Adrenal gland (tissue), 12 donors: ENCODE measurements around the gene POLE. TPM values are rescaled to one million over a fixed set of nuclear protein-coding genes. Genes with fewer than 3 reads are reported as not detected.
A peak's percentile ranks its signal among the peaks of the same experiment; 100 is the strongest.

Experiments
- DNase-seq, 7 donors: peaks; one replicate each; pipeline ENCODE4 v3.0.0-alpha.2; 2019 to 2020
- H3K27ac ChIP-seq, 5 donors: fragments of 200-600 bp; sonication (generic) in 4 of 5; 1 replicate in 3 of 5; 2 replicates in 2 of 5; pipeline versions ENCODE4 v1.5.1 to v1.8.0; 2016 to 2020; ENCODE audit warnings: mild to moderate bottlenecking in 1 of 5
- H3K27me3 ChIP-seq: fragments of 200-600 bp; 2 replicates; pipeline ENCODE4 v1.8.0; 2021
- H3K36me3 ChIP-seq, 2 donors: fragments of 200-600 bp; replicated peaks in 1 of 2; 1 replicate in 1 of 2; 2 replicates in 1 of 2; pipeline versions ENCODE4 v1.5.1 to v1.8.0; 2018 to 2022
- H3K4me1 ChIP-seq, 2 donors: fragments of 200-600 bp; replicated peaks in 1 of 2; 1 replicate in 1 of 2; 2 replicates in 1 of 2; pipeline versions ENCODE4 v1.5.1 to v1.8.0; 2018 to 2021
- H3K4me3 ChIP-seq, 4 donors: fragments of 200-600 bp; sonication (generic) in 3 of 4; one replicate each; pipeline ENCODE4 v1.5.1; 2016 to 2018
- H3K9me3 ChIP-seq, 3 donors: fragments of 200-600 bp; sonication (generic) in 1 of 3; replicated peaks in 1 of 3; 1 replicate in 2 of 3; 2 replicates in 1 of 3; pipeline versions ENCODE4 v1.5.1 to v1.8.0; 2016 to 2021
- CTCF ChIP-seq, 6 experiments: fragments of 450-650 bp in 4 of 6; fragments of 200-600 bp in 2 of 6; sonication (generic) in 1 of 6; IDR thresholded peaks; 1 replicate in 5 of 6; 2 replicates in 1 of 6; pipeline versions ENCODE4 v1.5.1 to v1.8.0; 2016 to 2021; ENCODE audit warnings: antibody characterized with exemption in 6 of 6, mild to moderate bottlenecking in 2 of 6, moderate library complexity in 1 of 6
- POLR2A ChIP-seq, 2 donors: fragments of 450-650 bp; IDR thresholded peaks; one replicate each; pipeline ENCODE4 v1.6.1; 2017; ENCODE audit warnings: antibody characterized with exemption in 2 of 2, mild to moderate bottlenecking in 2 of 2, moderate library complexity in 1 of 2
- WGBS, 4 donors: extraction: QIAGEN DNeasy Blood & Tissue Kit in 2 of 4; methylation state at CpG; one replicate each; pipeline versions ENCODE4 v1.1.5 to v1.1.7; 2013 to 2017; 5-methylcytosine and 5-hydroxymethylcytosine counted together
- intact Hi-C, 2 donors: fragments of 100-400 bp; cut with DNase I; formaldehyde crosslinking; loops; one replicate each; pipeline versions ENCODE4 v1.14.1 to v1.15.0; 2022 to 2023
- polyA plus RNA-seq, 3 donors: library from polyadenylated mRNA; stranded (reverse); fragments of 200-250 nt in 2 of 3; fragments of 350-450 nt in 1 of 3; fragmentation: Illumina TruSeq in 1 of 3; extraction: RNeasy Lipid Tissue Mini Kit (QIAGEN cat#74804) in 1 of 3; gene quantifications; one replicate each; pipeline ENCODE4 v1.2.3, GENCODE V29; 2013 to 2014
- total RNA-seq, 9 donors: library from RNA; depleted of rRNA in 4 of 9; stranded (reverse); fragments of >200 nt in 4 of 9; fragments of 120-200 nt in 1 of 9; fragmentation: NEBNext Ultra II Directional in 1 of 9; extraction: Animal tissue kit (Norgen Biotek cat#: 25700) in 1 of 9; gene quantifications; one replicate each; pipeline versions ENCODE4 v1.1.0 to v1.2.4, GENCODE V29; 2013 to 2023
- donor health status: healthy with polysubstance abuse.
- donor health status: Bipolar disorder and iron deficiency.
- donor health status: DM: yes; HTN: yes; CAD: no.
- donor health status: DM: no; HTN: no; CAD: no.
- donor health status: DM: no; HTN: no; CAD: no.
- donor health status: DM: yes; HTN: yes; CAD: no.

The POLE gene
- total and polyA plus RNA-seq, 12 donors, result 4.0 to 43.2 (median 16.1) TPM

DNA sequence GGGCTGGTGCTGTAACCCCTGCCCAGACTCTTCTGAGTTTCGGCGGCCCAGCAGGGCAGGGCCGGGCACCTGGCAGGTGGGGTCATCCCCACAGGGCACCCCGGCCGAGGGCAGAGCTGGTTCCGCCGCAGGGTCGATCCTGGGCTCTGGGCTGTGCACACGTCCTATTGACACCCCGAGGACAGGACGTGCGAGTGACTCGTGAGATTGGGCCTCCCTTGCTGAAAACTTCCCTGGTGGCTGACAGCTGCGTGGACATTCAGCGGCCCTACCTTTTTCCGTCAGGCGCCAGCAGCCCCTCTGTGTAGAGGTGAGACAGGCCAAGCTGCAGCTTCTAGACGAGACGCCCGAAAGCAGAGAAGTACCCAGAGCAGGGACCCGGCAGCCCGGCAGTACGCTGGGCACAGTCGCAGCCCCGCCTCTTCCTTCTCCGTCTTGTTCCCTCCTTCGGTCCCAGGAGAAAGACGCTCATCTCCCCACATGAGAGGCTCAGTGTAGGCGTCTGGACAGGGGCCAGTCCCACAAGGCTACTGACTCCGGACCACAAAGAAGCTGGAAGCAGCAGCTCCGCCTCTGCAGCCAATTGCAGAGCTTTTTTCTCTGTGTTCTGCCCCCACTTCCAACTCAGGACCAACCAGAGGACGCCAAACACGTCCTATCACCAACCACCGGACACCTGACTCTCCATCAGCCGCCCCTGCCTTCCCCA, 76.9 kb downstream of the POLE start, which contains the start of gene LRCOL1:
Gene LRCOL1, minus strand, starts transcription at position 532 of the 709 bp plus-strand sequence. CDS start 4,331 bp downstream, outside the sequence.
- Histone ChIP-seq H3K27me3 (peaks cover 26% of the 10 kb centered on the region), H3K27ac (no peak within 1 kb of the TSS), H3K36me3 (no peaks in the 10 kb centered on the region), H3K4me3 (peak within 1 kb of the TSS in 1 of 4 donors; percentile 22), H3K4me1 (no peaks in the 10 kb centered on the region), H3K9me3 (no peaks in the 10 kb centered on the region)
- WGBS, 4 donors, result 26 to 45% (median 31%) methylated on average over 16 to 35 of the region's 35 CpGs
- intact Hi-C loops, result loop anchor here (10.0 kb wide), 2 partner anchors 195 to 455 kb away; no protein-coding TSS in a partner anchor
- peak in 5 of 7 donors; percentile 46 to 68 (median 48) for DNase-seq
- TF ChIP-seq POLR2A (IDR thresholded peaks at IDR 0.05), result no peak

DNA sequence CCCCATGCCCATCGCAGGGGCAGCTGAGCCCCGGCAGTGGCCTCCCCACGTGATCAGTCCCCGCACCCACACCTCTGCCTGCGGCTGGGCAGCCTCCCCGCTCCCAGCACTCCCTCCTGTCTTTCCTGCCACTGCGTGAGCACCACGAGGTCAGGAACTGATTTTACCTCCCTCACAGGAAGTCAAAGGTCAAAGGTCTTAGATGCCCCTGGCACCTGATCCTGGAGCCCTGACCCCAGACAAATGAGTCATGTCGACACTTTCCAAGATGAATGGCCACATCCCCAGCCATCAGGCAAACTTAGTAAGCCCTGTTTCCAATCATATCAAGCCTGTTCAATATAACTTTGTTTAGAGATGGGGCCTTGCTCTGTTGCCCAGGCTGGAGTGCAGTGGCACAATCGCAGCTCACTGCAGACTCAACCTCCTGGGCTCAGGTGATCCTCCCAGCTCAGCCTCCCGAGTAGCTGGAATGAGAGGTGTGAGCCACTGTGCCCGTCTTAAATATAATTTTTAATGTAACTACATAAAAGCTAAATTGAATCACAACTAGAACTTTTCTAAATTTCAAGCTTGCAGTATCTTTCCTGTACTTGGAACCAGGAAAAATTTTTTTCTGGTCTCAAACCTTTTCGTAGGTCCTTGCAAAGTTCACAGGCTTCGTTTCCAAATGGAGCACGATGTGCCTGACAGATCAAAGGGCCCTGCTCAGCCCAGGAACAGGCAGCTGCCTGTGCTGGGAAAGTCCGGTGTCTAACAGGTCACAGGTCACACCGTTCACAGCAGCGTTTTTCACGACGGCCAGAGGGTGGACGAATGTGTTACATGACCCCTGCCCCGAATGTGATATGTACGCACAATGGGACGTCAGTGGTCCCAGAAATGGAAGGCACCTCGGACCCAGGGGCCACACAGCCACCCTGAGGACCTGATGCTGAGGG, 78.6 kb downstream of the POLE start:
- TF ChIP-seq POLR2A (IDR thresholded peaks at IDR 0.05) (no peak), CTCF (IDR thresholded peaks at IDR 0.05) (no peak)
- H3K27ac ChIP-seq, result no peak overlapping the region
- H3K9me3 ChIP-seq, result no peaks in the 10 kb centered on the region
- WGBS, 4 donors, result 44 to 58% (median 53%) methylated on average over 13 to 25 of the region's 25 CpGs
- H3K36me3 ChIP-seq, result no peaks in the 10 kb centered on the region
- H3K4me3 ChIP-seq, result no peak overlapping the region
- DNase-seq, result no peak
- H3K27me3 ChIP-seq, result peaks cover 35% of the 10 kb centered on the region
- intact Hi-C loops, result no loop called here
- no peaks in the 10 kb centered on the region for H3K4me1 ChIP-seq

- 68 to 74% (median 72%) methylated on average over 16 to 19 of the region's 19 CpGs for WGBS, 4 donors
- TF ChIP-seq CTCF (IDR thresholded peaks at IDR 0.05) (no peak), POLR2A (IDR thresholded peaks at IDR 0.05) (no peak)
- no peaks in the 10 kb centered on the region for H3K4me1 ChIP-seq
- intact Hi-C loops, result no loop called here
- no peaks in the 10 kb centered on the region for H3K36me3 ChIP-seq
- DNase-seq, result no peak
- no peak overlapping the region for H3K27ac ChIP-seq
- H3K27me3 ChIP-seq, result peaks cover 42% of the 10 kb centered on the region
- H3K9me3 ChIP-seq, result no peaks in the 10 kb centered on the region
- H3K4me3 ChIP-seq, result no peak overlapping the region
Measured at GRCh38 chr12:132606927-132607326, 80.2 kb downstream of the POLE start.

DNA sequence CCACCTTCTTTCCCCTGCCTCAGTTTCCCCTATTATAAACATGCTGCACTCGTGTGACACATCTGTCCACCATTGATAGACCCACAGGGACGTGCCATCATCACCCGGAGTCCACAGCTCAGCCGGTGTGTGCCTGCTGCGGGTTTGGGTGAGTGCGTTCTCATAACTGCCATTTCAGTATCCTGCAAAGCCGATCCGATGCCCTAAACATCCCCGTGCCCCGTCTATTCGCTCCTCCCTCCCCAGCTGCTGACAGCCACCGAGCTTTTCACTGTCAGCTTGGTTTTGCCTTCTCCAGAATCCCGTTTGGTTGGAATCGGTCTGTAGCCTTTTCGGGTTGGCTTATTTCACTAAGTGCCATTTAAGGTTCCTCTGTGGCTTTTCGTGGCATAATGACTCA, 80.7 kb downstream of the POLE start:
- no peak for TF ChIP-seq CTCF (IDR thresholded peaks at IDR 0.05)
- TF ChIP-seq POLR2A (IDR thresholded peaks at IDR 0.05), result no peak
- Histone ChIP-seq H3K9me3 (no peaks in the 10 kb centered on the region), H3K36me3 (no peaks in the 10 kb centered on the region), H3K4me3 (no peak overlapping the region), H3K27ac (no peak overlapping the region), H3K27me3 (peaks cover 42% of the 10 kb centered on the region), H3K4me1 (no peaks in the 10 kb centered on the region)
- intact Hi-C loops, result no loop called here
- no peak for DNase-seq
- 56 to 61% (median 59%) methylated on average over 16 of the region's 16 CpGs for WGBS, 4 donors
